ENCODE results near the gene NKX2-3.

NKX2-3 gene

DNA sequence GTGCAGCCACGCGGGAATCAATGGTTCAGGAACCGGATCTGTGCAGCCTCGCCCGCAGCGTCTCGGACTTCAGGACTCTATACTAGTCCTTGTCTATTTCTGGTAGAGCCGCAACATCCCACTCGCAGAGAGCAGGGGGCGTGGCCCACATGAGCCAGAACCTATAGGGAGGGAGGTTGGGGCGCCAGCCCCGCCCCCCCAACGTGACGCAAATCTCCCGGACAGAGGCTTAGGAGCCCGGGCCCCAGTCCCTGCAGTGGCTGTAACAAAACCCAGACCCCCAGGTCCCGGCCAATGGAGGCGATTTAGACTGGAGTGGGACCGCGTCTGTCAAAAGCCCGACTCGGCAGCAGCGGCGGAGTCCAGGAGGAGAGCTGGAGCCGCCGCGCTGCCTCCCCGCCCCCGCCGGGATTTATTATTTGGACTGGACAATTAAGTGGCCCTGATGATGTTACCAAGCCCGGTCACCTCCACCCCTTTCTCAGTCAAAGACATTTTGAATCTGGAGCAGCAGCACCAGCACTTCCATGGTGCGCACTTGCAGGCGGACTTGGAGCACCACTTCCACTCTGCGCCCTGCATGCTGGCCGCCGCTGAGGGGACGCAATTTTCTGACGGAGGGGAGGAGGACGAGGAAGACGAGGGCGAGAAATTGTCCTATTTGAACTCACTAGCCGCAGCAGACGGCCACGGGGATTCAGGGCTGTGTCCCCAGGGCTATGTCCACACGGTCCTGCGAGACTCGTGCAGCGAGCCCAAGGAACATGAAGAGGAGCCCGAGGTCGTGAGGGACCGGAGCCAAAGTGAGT, at the start of gene NKX2-3:
NKX2-3 (plus strand) TSS at position 256 of the 809 bp plus-strand sequence; CDS start at position 446, 190 bp downstream.
- no peak for DNase-seq (ENCODE audit: low read depth)

DNA sequence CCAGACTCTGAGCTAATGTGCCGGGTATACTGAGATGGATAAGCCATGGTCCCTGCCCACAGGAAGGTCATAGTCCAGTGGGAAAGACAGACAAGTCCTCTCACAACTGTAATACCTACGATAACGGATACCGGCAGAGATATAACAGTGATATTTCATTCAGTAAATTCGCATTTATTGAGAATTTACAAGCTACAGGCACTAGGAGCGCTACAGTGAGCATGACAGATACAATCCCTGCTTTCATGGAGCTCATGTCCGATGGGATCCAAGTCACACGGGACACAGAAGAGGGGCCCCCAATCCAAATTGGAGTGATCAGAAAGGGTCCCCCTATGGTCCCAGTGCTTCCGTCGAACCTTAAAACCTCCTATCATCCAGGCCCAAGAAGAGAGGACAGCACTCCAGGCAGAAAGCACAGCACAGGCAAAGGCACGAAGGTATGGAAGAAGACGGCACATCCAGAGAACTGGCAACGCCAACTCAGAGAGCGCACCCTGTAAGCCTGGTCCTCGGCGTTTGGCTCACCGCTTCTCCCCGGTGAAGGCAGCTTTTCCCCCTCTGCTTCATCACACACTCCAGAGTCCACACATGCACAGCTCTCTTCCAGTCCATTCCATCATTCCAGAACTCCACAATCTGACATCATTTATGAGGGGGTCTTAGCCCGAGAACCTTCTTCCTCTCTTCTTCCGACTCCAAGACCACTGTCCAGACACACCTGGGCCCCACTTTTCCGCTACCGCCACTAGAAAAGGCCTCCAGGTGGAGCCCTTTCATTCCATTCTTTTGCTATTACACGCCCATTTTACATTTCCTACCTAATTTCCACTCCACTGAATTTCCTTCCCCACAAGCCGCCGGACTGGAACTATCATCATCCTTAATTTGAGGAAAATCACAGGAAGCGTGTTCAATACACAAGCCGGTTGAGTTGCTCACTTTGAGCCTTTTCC, 47.8 kb upstream of the NKX2-3 start:
- no peak for DNase-seq (ENCODE audit: low read depth)

DNA sequence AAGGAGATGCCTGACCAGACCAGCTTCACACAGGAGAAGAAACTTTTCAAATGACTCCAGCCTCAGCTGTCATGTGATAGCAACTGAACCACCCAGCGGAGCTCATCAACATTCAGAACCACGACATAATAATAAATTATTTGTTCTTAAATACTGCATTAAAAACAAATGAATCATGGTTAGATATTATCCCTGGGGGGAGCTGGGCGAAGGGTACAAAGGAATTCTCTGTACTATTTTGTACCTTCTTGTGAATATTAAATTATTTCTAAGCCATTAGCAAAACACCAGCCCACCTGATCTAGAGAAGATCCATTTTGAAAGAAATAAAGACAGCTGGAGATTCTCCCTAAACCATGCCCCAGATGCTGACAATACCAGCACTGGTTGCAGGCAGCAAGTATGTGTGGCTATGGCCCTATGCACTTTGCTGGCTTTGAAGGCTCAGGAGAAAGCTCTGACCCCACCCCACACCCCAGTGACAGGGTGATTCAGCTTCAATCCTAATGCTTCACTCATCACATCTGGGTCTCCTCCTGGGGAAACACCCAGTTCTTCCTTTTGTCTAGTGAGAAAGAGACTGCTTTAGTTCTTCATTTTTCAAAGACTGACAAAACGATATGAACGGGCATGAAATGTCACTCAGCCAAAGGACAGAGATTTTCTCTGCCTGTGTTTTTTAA, 45.5 kb upstream of the NKX2-3 start:
- no peak for DNase-seq (ENCODE audit: low read depth)

DNA sequence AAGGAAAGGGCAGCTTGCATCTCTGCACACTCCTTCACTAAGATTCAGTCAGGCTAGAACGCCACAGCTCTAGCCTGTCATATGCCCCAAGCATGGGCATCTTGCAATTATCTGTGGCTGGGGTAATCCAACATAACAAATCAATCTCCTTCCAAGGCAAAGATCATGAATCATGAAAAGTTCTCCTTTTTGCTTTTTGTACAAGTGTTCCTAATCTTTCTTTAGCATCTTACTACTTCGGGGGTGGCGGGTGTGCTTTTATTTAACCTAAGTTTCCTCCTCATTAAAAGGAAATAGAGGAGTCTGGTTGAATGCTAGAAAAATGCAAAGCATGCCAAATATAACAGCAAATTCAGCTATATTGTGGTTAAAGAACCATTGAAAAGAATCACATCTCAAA, 43.5 kb upstream of the NKX2-3 start:
- no peak for DNase-seq (ENCODE audit: low read depth)

DNA sequence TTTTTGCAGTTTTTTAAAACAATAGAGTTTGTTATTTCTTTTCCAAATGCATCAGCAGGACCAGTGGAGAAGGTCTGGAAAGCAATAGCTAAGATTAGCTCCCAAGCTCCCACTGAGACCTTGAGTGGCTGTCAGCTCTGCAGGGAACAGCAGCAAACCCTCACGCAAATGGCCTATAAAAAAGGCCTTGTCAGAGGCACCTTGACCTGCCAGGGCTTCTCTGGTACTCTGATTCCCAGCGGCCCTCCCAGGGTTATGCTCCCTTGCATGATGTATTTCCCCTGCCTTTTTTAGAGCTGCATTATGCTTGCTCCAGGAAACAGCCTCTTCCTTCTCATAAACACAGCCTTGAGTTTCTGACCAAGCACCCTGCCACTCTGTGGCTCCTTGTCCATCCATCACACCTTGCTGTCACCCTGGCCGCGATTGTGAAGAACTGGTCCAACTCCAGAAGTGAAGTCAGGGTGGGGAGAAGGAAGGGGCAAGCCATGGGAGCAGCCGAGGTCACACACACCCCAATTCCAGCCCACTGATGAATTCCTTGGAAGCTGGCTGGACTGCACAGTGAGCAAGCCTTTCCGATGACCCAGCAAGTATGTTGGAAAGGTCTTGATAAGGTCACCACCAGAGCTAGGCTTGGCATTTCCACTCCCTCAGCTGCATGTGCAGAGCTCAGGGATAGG, 35.3 kb upstream of the NKX2-3 start:
- DNase-seq (ENCODE audit: low read depth), result no peak

DNA sequence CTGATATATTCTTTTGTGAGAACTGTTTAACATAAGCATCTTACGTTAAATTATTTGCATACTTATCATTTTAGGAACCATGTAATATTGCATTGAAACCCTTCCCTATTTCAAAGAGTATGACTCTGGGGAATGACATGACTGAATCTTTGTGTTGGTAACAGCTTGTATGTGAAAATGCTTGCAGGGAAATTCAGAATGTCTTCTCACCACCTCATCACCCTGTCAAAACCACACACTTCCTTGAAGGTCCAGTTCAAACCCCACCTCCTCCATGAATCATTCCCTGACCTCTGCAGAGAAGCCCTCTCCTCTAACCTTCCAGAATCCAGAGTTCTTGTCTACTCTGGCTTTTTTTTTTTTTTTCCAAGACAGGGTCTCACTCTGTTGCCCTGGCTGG, 26.3 kb upstream of the NKX2-3 start:
- DNase-seq (ENCODE audit: low read depth), result no peak

DNA sequence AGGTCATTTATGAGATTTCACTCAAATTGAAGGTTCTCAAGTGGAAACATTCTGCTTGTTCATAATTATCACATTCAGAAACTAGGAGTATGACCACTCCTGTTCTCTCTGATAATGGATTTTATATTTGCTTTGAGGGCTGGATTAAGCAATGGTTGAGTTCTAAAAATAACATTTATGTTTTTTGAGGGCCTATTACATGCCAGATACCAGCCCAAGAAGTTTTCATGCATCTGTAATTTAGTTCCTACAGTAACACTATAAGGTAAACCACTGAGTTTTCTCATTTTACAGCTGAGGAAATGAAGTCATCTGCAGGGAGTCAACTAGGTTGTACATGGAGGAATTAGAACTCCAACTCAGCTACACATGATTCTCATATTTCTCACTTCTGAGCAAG, 25.5 kb upstream of the NKX2-3 start:
- DNase-seq (ENCODE audit: low read depth), result no peak

DNA sequence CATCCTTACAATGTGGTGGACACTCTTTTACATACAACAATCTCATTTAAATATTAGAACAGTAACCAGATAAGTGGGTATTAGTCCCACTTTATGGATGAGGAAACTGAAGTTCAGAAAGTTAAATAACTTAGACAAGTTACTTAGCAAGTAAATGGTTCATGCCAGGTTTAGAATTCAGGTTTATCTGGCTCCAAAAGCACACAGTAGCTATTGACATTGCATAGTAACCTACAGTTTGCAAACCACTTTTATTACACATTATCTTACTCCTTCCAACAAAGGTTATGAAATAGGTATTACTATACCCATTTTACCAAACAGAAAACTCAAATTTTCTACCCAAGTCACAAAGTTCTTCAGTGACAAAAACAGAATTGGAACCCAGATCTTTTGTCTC, 19.7 kb upstream of the NKX2-3 start:
- DNase-seq (ENCODE audit: low read depth), result no peak

DNA sequence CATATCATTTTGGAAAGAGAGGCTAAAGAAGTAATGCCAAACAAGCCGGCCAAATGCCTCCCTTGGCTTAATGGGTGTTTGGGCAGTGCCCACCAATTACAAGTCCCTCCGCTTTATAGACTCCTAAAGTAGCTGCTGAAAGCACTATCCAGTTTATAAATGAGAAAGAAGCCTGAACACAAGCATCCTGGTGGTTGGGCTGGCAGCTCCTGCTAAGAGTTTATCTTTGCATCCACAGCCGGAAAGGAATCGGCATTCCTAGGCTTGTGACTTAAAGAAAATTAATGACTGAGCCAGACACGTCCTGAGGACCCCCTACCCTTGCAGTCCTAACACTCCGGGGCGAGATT, 13.1 kb upstream of the NKX2-3 start:
- no peak for DNase-seq (ENCODE audit: low read depth)

DNA sequence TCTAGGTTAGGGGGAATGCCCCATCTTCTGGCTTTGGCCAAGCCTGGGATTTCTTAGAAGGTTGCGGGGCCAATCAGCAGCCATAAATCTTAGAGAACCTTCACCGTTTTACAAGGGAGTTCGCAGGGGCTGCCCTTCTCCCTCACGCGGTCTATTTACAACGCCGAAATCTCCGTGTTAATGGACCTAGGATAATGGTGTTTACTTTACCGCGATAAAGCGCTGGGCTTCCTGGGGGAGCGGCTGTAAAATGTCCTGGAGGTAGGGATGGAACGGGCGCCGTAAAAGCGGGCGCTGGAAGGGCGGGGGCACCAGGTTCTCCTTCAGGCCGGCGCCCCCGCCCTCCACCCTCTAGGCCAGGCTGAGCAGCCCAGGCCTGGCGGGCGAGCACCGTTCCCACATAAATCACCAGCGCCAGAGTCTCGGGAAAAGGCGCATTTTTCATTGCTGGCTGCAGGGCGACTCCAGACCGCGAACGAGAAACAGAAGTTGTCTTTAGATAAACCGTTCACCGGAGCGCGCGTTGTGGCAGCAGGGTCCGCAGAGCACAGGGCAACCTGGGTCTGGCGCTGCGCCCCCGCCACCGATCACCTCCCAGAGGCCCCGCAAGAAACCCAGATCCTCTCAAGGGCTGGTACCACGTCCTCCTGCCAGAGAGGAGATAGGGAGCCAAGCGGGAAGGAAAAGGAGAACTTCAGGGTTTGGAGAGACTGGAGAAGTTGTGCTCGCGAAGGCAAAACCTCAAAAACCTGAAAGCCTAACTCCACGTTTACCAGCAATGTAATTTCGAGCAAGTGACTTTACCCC, 12.5 kb upstream of the NKX2-3 start:
- DNase-seq (ENCODE audit: low read depth), result no peak

DNA sequence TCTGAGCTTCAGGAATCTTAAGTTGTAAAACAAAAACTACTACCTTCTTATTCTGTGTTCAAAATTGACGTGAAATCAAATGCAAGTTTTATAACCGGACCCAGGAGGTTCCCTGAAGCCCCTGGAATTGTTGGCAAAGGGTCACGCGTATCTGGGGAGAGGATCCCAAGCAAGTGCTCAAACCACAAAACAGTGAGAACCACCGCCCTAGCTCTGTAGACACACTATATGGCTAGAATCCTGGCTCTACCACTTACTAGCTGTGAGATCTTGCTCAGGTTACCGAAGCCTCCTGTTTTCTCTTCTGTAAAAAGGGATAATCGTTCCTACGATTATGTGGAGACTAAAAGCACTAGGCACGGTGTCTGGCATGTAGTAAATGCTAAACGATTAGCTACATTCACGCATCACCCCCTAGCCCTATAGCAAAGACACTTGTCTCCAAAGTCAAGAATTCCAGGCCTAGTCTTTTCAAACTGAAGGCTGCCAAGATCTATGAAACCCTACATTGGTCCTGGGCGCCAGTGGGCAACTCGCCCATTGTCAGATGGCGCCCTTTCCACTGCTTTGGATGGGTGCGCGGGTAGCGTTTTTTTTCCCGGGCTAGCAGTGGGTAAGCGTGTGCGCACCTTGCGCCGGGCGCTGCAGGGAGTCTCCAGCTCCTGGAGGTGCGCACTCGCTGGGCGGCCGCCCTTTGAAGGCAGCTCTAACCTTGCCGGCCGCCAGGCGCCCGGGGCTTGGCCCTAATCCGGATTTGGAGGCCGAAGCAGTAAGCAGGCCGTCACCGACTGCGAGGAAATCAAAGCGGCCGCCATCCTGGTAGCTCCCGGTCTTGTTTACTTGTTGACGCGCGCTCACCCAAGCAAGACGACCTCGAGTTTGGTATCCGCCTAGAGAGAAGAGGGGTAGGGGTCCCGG, 11.6 kb upstream of the NKX2-3 start:
- DNase-seq (ENCODE audit: low read depth), result no peak

DNA sequence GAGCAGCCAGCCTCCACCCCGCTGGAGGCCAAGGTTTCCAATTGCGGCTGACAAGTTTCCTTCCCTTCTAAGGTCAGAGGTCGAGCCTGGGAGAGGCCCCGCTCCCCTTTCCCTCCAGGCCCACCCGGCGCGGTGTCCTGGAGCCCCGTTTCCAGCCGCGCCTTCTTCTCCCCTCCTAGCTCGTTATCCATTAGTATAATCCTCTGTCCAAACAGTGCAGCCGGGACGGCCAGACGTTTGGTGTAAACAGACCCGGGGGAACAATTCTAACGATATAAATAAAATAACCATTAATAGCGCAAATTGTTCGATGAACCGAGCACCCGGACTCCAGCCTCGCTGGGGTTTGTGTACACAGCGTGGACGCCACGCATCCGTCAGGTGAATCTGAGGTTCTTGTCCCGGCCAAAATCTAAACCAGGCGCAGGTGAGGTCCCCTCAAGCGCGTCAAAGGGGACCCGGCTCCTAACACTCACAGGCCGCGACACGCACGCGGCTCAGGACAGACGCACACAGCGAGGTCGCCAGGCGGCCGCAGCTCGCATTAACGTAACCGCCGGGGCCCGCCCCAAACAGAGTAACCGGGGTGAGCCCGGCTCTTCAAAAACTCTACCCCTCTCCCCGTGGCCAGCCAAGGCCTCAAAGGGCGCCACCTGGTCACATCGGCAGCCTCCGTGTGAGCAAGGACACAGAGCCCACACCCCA, 10.8 kb upstream of the NKX2-3 start:
- DNase-seq (ENCODE audit: low read depth), result no peak

DNA sequence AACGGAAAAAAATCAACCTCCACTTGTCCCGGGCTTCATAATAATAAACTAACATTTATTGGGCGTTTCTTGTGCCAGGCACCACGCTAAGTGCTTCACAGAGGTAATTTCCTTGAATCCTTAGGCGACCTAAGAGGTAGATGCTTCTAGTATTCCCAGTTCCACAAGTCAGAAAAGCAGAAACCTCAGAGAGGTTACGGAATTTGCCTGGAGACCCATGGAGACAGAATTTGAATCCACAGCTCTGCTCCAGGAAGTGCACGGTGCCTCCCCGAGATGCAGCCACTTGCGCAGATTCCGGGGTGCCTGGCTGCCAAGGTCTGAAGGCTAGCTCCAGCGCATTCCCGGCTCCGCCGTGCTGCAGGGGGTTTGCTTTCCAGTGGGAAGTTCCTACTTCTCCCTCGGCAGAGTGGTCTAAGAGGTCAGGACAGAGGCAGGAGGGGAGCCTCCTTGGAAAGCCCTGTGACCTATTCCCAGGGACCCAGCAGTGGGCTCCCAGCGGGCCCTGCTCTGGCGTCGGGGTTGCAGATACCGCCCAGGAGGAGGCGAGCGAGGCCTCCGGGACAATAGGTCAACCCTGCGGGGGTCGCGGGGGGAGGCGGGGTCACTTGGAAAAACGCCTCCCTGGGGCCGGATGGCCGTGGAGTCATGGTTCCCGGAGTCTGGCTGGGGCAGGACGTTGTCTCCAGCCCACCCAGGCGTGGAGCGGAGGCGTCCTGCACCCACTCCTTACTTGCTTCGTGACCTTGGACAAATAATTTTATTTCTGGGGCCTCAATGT, 10.1 kb upstream of the NKX2-3 start:
- DNase-seq (ENCODE audit: low read depth), result no peak

DNA sequence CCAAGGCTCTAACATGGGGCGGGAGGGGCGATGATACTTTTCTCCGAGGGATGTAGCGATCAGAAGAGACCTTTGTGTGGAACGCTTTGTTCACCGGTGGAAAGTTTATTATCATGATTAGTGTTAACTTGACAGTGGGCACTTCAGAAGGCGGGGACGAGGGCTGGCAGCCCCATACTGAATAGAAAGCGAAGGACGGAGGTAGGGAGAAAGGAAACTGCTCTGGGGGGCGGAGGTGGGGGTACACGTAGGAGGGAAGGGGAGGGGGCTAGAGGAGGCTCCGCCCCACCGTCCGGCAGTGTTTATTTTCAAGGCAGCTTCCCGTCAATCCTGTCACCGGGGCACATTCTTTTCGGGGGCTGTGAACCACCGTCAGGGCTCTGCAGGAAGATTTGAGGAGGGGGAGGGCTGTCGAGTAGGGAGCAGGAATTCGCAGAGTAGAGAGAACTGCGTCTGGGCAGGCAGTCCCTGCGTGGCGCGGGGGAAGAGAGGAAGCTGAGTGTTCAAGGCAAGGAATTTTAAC, 9.4 kb upstream of the NKX2-3 start:
- DNase-seq (ENCODE audit: low read depth), result no peak

DNA sequence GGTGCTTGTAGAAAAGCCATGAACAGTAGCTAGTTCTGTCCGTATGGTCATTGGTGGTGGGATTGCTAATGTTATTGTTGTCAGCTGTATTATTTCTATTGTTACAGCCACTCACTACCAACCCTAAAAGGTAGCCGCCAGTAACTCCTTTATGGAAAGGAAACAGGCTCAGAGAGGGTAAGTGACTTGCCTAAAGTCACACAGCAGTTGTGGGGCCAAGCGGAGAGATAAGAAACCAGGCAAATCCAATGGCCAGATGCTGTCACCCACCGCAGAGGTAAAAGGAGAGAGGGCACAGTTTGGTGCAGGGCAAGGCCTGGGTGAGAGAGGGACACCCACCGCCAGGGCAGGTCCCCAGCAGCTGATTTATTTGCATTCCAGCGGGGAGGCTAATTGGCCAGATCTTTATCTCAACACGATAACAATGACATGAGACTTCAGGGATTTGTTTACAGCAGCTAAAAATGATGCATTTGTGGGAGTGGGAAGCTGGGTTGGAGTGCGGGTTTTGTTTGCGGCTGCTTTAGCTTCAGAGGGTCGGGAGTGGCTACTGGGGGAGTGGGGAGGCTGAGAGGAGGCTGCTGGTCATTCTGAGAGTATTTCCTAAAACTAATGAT, 8.6 kb upstream of the NKX2-3 start:
- no peak for DNase-seq (ENCODE audit: low read depth)

DNA sequence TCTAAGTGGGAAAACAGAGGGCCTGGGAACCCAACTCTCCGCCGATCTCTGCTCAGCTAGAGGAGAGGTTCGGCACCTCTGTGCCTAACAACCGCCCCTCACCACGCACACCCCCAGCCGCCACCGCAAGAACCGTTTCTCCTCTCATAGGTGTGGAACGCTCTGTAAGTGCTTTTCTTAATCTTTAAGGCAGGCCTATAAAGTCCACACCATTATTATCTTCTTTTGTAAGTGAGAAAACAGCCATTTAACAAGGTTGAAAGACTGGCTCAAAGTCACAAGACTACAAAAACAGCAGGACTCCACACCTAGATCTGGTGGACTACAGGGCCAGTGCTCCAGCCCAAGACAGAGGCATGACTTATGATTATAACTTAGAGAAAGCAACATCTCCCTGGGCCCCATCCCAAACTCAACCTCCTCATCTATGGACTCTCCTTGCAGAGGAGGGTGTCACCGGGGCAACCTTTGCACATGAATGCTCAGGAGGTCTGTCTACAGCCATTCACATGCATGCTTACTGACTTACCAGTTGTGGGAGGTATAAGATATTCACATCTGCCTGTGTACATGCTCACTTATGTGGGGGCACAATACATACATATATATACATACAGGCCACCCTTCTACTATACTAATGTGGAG, 7.9 kb upstream of the NKX2-3 start:
- DNase-seq (ENCODE audit: low read depth), result no peak

DNA sequence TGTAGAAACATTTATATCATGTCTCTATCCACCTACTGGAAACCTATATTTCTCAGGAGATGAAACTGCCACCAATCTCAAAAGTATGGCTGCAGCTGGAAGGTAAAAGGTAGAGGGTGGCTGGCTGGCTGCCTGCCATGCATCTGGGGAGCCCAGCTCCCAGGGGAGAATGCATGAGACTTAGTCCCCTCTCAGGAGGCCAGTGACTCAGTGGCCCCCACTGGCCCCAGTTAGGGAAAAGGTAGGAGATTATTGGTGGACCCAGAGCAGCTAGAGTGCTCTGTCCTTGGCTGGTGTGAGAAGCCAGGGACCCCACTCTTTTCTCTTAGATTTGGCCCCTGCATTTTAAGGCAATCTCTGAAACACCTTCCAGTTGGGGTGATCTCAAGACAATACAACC, 6.8 kb upstream of the NKX2-3 start:
- no peak for DNase-seq (ENCODE audit: low read depth)

Data from activated T-helper 9 cell treated with anti-CD3 and anti-CD28 coated beads, Interleukin-2, amount 50 U/mL, for 16 hours (primary cell).